ENCODE results near the gene CMTM3.

CMTM3 gene

GRCh38 chr16:66651474-66651765 lies 46.9 kb downstream of the CMTM3 start:
- Histone ChIP-seq H3K4me1 (peaks cover 5% of the 10 kb centered on the region), H3K9me3 (no peaks in the 10 kb centered on the region), H3K4me3 (ENCODE audit: low read depth, low read length) (peak overlapping the region; percentile 68), H3K36me3 (no peaks in the 10 kb centered on the region), H3K27me3 (no peaks in the 10 kb centered on the region)
- TF ChIP-seq, protein P1, sequence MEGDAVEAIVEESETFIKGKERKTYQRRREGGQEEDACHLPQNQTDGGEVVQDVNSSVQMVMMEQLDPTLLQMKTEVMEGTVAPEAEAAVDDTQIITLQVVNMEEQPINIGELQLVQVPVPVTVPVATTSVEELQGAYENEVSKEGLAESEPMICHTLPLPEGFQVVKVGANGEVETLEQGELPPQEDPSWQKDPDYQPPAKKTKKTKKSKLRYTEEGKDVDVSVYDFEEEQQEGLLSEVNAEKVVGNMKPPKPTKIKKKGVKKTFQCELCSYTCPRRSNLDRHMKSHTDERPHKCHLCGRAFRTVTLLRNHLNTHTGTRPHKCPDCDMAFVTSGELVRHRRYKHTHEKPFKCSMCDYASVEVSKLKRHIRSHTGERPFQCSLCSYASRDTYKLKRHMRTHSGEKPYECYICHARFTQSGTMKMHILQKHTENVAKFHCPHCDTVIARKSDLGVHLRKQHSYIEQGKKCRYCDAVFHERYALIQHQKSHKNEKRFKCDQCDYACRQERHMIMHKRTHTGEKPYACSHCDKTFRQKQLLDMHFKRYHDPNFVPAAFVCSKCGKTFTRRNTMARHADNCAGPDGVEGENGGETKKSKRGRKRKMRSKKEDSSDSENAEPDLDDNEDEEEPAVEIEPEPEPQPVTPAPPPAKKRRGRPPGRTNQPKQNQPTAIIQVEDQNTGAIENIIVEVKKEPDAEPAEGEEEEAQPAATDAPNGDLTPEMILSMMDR (IDR thresholded peaks at IDR 0.05; ENCODE audit: low read depth, low read length) = no peak
- no peak for DNase-seq

DNA sequence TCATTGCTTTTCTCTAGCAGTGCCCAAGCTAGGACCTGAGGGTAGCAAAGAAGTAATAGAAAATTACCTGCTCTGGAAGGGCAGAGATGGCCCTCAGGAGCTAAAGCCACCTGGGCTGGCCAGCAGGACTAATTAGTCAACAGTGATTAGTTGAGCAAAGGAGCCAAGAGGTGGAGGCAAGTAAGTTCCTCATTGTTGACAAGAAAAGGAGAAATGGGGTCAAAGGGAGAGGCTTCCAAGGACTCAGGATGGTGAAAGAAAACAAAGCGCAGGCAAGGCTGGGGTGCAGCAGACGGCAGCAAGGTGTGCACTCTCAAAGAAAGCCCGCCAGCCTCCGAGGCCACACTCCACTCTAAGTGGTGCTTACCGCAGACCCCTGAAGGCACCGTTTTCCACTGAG lies 47.5 kb downstream of the CMTM3 start:
- peaks cover 5% of the 10 kb centered on the region for H3K4me1 ChIP-seq
- no peaks in the 10 kb centered on the region for H3K36me3 ChIP-seq
- H3K9me3 ChIP-seq = no peaks in the 10 kb centered on the region
- no peak overlapping the region for H3K4me3 ChIP-seq (ENCODE audit: low read depth, low read length)
- DNase-seq = no peak
- TF ChIP-seq, protein P1 (IDR thresholded peaks at IDR 0.05; ENCODE audit: low read depth, low read length) = no peak
- H3K27me3 ChIP-seq = no peaks in the 10 kb centered on the region

DNA sequence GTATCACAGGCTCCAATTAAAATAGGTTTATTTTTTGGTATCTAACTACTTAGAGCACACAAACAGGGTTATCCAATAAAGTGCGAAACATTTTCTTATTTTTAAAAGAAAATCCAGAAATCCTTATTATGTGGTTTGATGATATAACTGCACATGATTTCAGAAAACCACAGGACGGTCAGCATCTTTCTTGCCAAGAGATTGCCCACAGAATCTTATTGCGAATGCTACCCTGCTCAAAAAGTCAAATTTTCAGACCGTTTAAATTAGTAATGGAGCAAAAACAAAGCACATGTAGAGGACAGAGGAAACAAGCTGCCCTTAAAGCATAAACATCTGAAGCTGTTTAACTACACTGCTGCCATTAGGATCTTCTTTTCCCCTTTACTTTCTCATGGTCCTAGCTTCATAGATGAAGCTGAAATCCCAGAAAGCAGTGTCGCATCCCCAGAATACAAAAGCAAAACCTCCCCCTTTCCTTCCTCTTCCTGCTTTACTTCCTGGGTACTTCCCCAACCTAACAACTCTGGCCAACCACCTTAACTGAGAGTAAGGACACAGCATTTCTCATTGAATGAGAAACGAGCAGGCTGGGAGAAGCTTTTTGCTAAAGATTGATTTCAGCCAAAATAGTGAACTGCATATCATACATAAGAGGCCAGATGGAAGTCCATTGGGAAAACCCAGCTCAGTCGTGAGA lies 48.3 kb downstream of the CMTM3 start:
- DNase-seq = no peak
- H3K36me3 ChIP-seq = no peaks in the 10 kb centered on the region
- no peaks in the 10 kb centered on the region for H3K9me3 ChIP-seq
- H3K4me1 ChIP-seq = peaks cover 5% of the 10 kb centered on the region
- TF ChIP-seq, protein P1 (IDR thresholded peaks at IDR 0.05; ENCODE audit: low read depth, low read length) = no peak
- no peaks in the 10 kb centered on the region for H3K27me3 ChIP-seq
- no peak overlapping the region for H3K4me3 ChIP-seq (ENCODE audit: low read depth, low read length)

- Histone ChIP-seq H3K4me1 (peaks cover 5% of the 10 kb centered on the region), H3K9me3 (no peaks in the 10 kb centered on the region), H3K4me3 (ENCODE audit: low read depth, low read length) (no peak overlapping the region), H3K36me3 (no peaks in the 10 kb centered on the region), H3K27me3 (no peaks in the 10 kb centered on the region)
- no peak for DNase-seq
- TF ChIP-seq, protein P1 (IDR thresholded peaks at IDR 0.05; ENCODE audit: low read depth, low read length) = no peak
These were observed 49.3 kb downstream of the CMTM3 start for GRCh38 chr16:66653581-66654350.

DNA sequence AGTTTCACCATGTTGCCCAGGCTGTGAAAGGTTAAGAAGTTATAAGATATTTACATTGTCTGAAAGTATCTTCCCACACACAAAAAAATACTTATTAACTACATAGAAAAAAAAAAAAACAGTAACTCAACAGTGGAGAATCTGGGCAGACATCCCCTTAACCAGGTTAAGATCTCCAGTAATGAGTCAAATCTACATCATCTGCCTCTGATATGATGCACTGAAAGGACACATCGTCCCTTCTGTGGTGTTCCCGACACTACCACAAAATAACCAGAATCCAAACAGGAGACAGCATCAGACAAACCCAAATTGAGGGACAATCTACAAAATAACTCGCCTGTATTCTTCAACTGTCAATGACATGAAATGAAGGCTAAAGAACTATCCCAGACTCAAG lies 52.0 kb downstream of the CMTM3 start:
- no peaks in the 10 kb centered on the region for H3K27me3 ChIP-seq
- no peak overlapping the region for H3K4me3 ChIP-seq (ENCODE audit: low read depth, low read length)
- no peaks in the 10 kb centered on the region for H3K9me3 ChIP-seq
- TF ChIP-seq, protein P1 (IDR thresholded peaks at IDR 0.05; ENCODE audit: low read depth, low read length) = no peak
- H3K36me3 ChIP-seq = no peaks in the 10 kb centered on the region
- DNase-seq = no peak
- peaks cover 2% of the 10 kb centered on the region for H3K4me1 ChIP-seq
